IPS-20b (cell line): ENCODE data around the gene TWNK.
"Not testable (repeated sequence)": the region's sequence is repeated elsewhere in the genome, so short reads cannot be mapped to it uniquely, and the experiment has no call there.

Source experiments
- H3K27ac ChIP-seq: one replicate; pipeline ENCODE4 v1.5.1; 2013; ENCODE audit warnings: low read length
- H3K27me3 ChIP-seq: 2 replicates; pipeline ENCODE4 v1.6.1; 2013; ENCODE audit warnings: mild to moderate bottlenecking, low read length, inconsistent platforms; ENCODE audit not compliant: insufficient read depth
- H3K36me3 ChIP-seq: 2 replicates; pipeline ENCODE4 v1.6.1; 2013; ENCODE audit warnings: low read depth, mild to moderate bottlenecking, inconsistent platforms, low read length, moderate library complexity; ENCODE audit not compliant: insufficient read depth
- H3K4me1 ChIP-seq: 2 replicates; pipeline ENCODE4 v1.6.1; 2013; ENCODE audit warnings: mild to moderate bottlenecking, control low read depth, inconsistent platforms, low read length, moderate library complexity; ENCODE audit not compliant: insufficient read depth
- H3K4me3 ChIP-seq: 2 replicates; pipeline ENCODE4 v1.5.1; 2013; ENCODE audit warnings: mild to moderate bottlenecking, low read length, inconsistent platforms
- H3K9ac ChIP-seq: 2 replicates; pipeline ENCODE4 v1.6.1; 2013; ENCODE audit warnings: low read depth, mild to moderate bottlenecking, inconsistent platforms, low read length, moderate library complexity
- H3K9me3 ChIP-seq: 2 replicates; pipeline ENCODE4 v1.6.1; 2013; ENCODE audit warnings: mild to moderate bottlenecking, low read depth, low read length, inconsistent platforms; ENCODE audit not compliant: insufficient read depth

TWNK gene

GRCh38 chr10:100967332-100967731 is 20.0 kb upstream of the TWNK start:
- Histone ChIP-seq H3K27me3 (peaks cover 13% of the 10 kb centered on the region), H3K27ac (no peak overlapping the region), H3K4me3 (no peak overlapping the region), H3K9ac (no peak overlapping the region), H3K36me3 (peaks cover 24% of the 10 kb centered on the region), H3K4me1 (no peaks in the 10 kb centered on the region), H3K9me3 (no peaks in the 10 kb centered on the region)

GRCh38 chr10:100968062-100968736 is 19.1 kb upstream of the TWNK start:
- H3K9me3 ChIP-seq = no peaks in the 10 kb centered on the region
- H3K9ac ChIP-seq = no peak overlapping the region; the same call in 1 of the 2 replicates
- H3K36me3 ChIP-seq = peaks cover 15% of the 10 kb centered on the region
- peak overlapping the region; percentile 66; the same call in 1 of the 2 replicates for H3K4me3 ChIP-seq
- H3K4me1 ChIP-seq = no peaks in the 10 kb centered on the region
- peaks cover 13% of the 10 kb centered on the region for H3K27me3 ChIP-seq
- H3K27ac ChIP-seq = no peak overlapping the region

- peaks cover 13% of the 10 kb centered on the region for H3K27me3 ChIP-seq
- no peak overlapping the region for H3K27ac ChIP-seq
- H3K4me3 ChIP-seq = peak overlapping the region; percentile 66
- peak overlapping the region; percentile 33; the same call in 1 of the 2 replicates for H3K9ac ChIP-seq
- no peaks in the 10 kb centered on the region for H3K9me3 ChIP-seq
- peaks cover 11% of the 10 kb centered on the region for H3K36me3 ChIP-seq
- no peaks in the 10 kb centered on the region for H3K4me1 ChIP-seq
Measured at GRCh38 chr10:100968863-100969186, 18.5 kb upstream of the TWNK start.

- no peaks in the 10 kb centered on the region for H3K9me3 ChIP-seq
- H3K27me3 ChIP-seq = peaks cover 13% of the 10 kb centered on the region
- peaks cover 5% of the 10 kb centered on the region for H3K36me3 ChIP-seq
- H3K9ac ChIP-seq = peak within 1 kb of the TSS; percentile 33; the same call in 1 of the 2 replicates
- H3K4me1 ChIP-seq = no peaks in the 10 kb centered on the region
- peak within 1 kb of the TSS; percentile 78 for H3K4me3 ChIP-seq
- H3K27ac ChIP-seq = no peak within 1 kb of the TSS
Measured at GRCh38 chr10:100969187-100970075, 17.9 kb upstream of the TWNK start, which contains the start of gene SEMA4G. Gene SEMA4G, plus strand, starts transcription at chr10:100969504. Its CDS starts 3,409 bp downstream, at chr10:100972913.

- Histone ChIP-seq H3K27ac (no peak overlapping the region), H3K9ac (peak overlapping the region; percentile 13; the same call in 1 of the 2 replicates), H3K4me3 (peak overlapping the region; percentile 78)
Measured at GRCh38 chr10:100970076-100970913, 17.0 kb upstream of the TWNK start.

GRCh38 chr10:100970914-100971811 is 16.2 kb upstream of the TWNK start:
- Histone ChIP-seq H3K9ac (no peak overlapping the region), H3K9me3 (no peaks in the 10 kb centered on the region), H3K4me1 (no peaks in the 10 kb centered on the region), H3K27ac (no peak overlapping the region), H3K36me3 (no peaks in the 10 kb centered on the region), H3K27me3 (peaks cover 13% of the 10 kb centered on the region), H3K4me3 (no peak overlapping the region)

More at GRCh38 chr10:100970076-100970913, 17.0 kb upstream of the TWNK start:
- no peaks in the 10 kb centered on the region for H3K4me1 ChIP-seq
- H3K9me3 ChIP-seq = no peaks in the 10 kb centered on the region
- peaks cover 5% of the 10 kb centered on the region for H3K36me3 ChIP-seq
- H3K27me3 ChIP-seq = peaks cover 13% of the 10 kb centered on the region

GRCh38 chr10:100972115-100972903 is 15.0 kb upstream of the TWNK start:
- Histone ChIP-seq H3K27me3 (peaks cover 13% of the 10 kb centered on the region), H3K27ac (no peak overlapping the region), H3K9me3 (no peaks in the 10 kb centered on the region), H3K36me3 (no peaks in the 10 kb centered on the region), H3K4me1 (no peaks in the 10 kb centered on the region), H3K9ac (no peak overlapping the region), H3K4me3 (no peak overlapping the region)

GRCh38 chr10:100972904-100973535 is 14.3 kb upstream of the TWNK start:
- no peaks in the 10 kb centered on the region for H3K9me3 ChIP-seq
- no peaks in the 10 kb centered on the region for H3K4me1 ChIP-seq
- H3K4me3 ChIP-seq = no peak overlapping the region
- no peak overlapping the region for H3K27ac ChIP-seq
- H3K36me3 ChIP-seq = no peaks in the 10 kb centered on the region
- H3K27me3 ChIP-seq = peaks cover 13% of the 10 kb centered on the region
- H3K9ac ChIP-seq = no peak overlapping the region

GRCh38 chr10:100975397-100975796 is 11.9 kb upstream of the TWNK start:
- not testable (repeated sequence) for H3K4me3 ChIP-seq, H3K9me3 ChIP-seq, H3K9ac ChIP-seq, H3K36me3 ChIP-seq, H3K27ac ChIP-seq, H3K27me3 ChIP-seq, H3K4me1 ChIP-seq

- Histone ChIP-seq H3K4me3 (no peak overlapping the region), H3K27ac (no peak overlapping the region), H3K27me3 (no peaks in the 10 kb centered on the region), H3K9ac (no peak overlapping the region), H3K9me3 (no peaks in the 10 kb centered on the region), H3K36me3 (peaks cover 20% of the 10 kb centered on the region), H3K4me1 (no peaks in the 10 kb centered on the region)
Measured at GRCh38 chr10:100976906-100977305, 10.4 kb upstream of the TWNK start.
